ENCODE data around the gene DNMT1.
A peak's percentile ranks its signal among the peaks of the same experiment; 100 is the strongest.
"Not testable (repeated sequence)": the region's sequence is repeated elsewhere in the genome, so short reads cannot be mapped to it uniquely, and the experiment has no call there.

The DNMT1 gene

DNA sequence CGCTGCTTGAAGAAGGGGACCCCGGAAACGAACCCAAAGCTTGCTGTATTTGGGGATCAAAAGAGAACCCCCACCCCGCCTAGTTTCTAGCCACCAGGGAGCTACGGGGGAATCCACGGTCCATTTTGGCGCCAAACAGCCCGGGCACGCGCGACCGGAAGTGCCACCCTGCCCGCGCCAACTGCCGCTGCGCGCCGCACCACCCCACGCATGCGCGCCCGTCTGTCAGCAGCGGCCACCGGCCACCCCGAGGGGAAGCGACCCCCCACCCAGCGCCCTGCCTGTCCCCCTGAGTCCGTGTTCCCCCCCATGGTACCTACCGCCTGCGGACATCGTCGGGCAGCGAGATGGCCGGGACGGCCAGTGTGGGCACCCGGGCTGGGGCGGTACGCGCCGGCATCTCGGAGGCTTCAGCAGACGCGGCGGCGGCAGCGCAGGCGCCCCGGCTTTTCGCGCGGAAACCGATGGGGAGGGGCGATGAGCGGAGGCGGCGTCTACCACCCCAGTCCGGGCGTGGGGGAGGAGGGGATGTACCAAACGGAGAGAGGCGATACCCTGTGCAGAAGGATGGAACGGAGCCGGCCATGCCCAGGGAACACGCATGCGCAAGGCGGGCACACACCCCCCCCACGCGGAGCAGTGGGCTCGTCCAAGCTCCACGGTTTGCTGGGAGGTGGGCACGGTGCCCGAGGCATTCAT lies at the start of gene DNMT1:
Gene DNMT1 (minus strand): TSS at position 454 of the 699 bp plus-strand sequence. CDS start 54 bp downstream, at position 400.
- peak; percentile 91 to 96 for DNase-seq (ENCODE audit: low read depth in 2 of 2)

DNA sequence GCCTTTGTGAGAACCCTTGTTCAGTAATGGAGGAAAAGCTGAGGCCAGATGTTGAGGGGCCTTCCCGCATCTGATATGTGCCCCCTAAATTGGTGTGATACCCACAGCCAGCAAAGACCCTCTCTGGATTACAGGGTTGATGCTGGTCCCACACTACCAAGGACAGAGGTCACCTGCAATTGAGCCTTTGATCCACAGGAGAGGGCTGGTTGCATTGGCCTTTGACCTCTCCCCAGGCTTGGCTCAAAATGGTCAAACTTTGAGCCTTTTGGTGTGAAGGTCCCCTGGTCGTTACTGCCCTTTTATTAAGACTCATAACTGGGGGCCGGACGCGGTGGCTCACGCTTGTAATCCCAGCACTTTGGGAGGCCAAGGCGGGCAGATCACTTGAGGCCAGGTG lies 48.9 kb upstream of the DNMT1 start:
- no peak for DNase-seq (ENCODE audit: low read depth in 2 of 2)

DNA sequence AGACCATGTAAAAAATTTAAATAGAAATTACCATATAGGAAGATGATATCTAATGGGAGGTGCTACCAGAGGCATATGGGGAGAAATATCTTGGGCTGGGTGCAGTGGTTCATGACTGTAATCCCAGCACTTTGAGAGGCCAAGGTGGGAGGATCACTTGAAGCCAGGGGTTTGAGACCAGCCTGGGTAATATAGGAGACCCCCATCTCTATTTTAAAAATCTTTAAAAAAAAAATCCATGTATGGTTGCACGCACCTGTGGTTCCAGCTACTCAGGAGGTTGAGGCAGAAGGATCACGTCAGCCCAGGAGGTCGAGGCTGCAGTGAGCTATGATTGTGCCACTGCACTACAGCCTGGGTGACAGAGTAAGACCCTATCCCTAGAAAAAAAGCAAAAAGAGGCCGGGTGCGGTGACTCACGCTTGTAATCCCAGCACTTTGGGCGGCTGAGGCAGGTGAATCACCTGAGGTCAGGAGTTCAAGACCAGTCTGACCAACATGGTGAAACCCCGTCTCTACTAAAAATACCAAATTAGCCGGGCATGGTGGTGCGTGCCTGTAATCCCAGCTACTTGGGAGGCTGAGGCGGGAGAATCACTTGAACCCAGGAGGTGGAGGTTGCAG lies 47.2 kb upstream of the DNMT1 start:
- DNase-seq (ENCODE audit: low read depth in 2 of 2): not testable (repeated sequence)

DNA sequence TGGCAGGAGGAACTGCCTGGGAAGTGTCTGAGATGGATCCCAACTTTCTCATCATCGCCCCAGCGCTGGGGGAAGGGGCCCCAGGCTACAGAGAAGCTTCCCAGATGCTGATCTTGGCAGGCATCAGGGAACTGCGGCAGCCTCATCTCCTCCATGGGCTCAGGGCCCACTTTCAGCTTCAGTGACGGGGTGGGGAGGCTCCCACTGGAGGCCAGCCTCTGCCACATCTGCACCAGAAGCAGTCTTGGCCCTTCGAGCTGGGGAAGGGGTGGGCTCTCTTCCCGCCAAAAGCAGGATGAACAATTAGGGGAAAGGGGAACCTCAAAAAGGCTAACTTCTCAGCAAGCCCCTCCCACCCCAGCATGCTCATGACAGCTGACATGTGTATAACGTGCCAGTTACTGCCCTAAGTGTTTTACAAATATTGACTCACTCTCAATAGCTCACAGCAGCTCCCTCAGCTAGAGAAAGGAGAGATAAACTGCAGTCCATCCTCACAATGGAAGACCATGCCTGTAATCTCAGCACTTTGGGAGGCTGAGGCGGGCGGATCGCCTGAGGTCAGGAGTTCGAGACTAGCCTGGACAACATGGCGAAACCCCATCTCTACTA lies 43.5 kb upstream of the DNMT1 start:
- no peak for DNase-seq (ENCODE audit: low read depth in 2 of 2)

DNA sequence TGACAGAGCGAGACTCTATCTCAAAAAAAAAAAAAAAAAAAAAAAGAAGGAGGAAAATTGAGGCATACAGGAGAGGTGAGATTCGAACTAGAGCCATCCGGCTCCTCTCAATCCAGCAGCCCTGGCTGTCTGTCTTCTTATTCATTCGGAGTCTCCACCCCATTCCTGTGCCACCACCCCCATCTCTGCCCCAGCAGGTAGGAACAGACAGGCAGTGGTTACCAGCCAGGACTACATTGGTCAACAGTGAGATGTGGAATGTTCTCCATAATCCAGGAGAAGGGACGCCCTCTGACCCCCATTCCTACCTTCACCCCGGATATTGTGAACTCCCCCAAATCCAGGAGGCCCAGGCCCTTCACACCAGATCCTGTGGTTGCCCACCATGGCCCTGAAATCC lies 42.9 kb upstream of the DNMT1 start:
- no peak for DNase-seq (ENCODE audit: low read depth in 2 of 2)

DNA sequence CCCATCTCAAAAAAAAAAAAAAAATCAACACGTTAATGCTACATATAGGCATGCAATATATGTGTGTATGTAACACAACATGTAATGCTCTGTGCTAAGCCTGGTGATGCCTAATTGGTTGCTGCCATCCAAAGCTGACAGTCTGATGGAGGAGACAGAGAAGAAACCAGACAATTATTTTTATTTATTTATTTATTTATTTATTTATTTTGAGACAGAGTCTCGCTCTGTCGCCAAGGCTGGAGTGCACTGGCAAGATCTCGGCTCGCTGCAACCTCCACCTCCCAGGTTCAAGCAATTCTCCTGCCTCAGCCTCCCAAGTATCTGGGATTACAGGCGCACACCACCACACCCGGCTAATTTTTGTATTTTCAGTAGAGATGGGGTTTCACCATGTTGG lies 40.7 kb upstream of the DNMT1 start:
- not testable (repeated sequence) for DNase-seq (ENCODE audit: low read depth in 2 of 2)

DNA sequence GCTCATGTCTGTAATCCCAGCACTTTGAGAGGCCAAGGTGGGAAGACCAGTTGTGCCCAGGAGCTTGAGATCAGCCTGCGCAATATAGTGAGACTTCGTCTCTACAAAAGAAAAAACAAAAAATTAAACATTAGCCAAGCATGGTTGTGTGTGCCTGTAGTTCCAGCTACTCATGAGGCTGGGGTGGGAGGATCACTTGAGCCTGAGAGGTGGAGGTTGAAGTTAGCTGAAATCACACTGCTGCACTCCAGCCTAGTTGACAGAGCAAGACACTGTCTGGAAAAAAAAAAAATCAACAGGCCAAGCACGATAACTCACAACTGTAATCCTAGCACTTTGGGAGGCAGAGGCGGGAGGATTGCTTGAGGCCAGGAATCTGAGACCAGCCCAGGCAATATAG lies 40.2 kb upstream of the DNMT1 start:
- DNase-seq (ENCODE audit: low read depth in 2 of 2): no peak

DNA sequence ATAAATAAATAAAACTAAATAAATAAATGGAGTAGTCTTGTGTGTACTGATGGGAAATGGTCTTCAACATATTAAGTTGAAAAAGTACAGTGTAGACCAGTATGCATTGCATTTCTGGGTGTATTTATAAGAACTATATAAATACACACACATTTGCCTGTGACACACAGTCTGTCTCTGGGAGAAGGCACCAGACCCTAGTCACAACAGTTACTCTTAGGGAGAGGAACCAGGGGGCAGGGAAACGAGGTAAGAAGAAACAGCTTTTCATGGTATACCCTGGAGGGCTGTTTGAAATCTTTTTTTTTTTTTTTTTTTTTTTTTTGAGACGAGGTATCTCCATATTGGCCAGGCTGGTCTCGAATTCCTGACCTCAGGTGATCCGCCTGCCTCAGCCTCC lies 39.2 kb upstream of the DNMT1 start:
- no peak for DNase-seq (ENCODE audit: low read depth in 2 of 2)

DNA sequence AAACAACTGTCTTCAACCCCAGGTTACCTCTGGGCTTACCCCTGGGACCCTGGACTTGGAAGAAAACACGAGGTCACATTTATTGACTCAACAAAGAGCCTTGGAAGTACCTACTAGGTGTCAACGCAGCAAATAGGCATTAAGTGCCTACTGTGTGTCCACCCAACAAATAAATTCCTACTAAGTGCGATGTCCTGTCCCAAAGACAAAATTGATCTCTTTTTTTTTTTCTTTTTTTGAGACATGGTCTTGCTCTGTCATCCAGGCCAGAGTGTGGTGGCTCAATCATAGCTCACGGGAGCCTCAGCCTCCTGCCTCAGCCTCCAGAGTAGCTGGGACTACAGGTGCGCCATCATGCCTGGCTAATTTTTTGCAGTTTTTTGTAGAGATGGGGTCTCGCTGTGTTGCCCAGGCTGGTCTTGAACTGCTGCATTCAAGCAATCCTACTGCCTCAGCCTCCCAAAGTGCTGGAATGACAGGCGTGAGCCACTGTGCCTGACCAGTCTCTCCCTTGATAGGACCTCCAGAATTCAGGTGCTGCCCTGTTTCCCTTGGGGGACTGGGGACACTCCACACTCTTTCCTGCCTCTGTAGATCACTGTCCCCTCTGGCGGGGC lies 37.0 kb upstream of the DNMT1 start:
- no peak for DNase-seq (ENCODE audit: low read depth in 2 of 2)

DNA sequence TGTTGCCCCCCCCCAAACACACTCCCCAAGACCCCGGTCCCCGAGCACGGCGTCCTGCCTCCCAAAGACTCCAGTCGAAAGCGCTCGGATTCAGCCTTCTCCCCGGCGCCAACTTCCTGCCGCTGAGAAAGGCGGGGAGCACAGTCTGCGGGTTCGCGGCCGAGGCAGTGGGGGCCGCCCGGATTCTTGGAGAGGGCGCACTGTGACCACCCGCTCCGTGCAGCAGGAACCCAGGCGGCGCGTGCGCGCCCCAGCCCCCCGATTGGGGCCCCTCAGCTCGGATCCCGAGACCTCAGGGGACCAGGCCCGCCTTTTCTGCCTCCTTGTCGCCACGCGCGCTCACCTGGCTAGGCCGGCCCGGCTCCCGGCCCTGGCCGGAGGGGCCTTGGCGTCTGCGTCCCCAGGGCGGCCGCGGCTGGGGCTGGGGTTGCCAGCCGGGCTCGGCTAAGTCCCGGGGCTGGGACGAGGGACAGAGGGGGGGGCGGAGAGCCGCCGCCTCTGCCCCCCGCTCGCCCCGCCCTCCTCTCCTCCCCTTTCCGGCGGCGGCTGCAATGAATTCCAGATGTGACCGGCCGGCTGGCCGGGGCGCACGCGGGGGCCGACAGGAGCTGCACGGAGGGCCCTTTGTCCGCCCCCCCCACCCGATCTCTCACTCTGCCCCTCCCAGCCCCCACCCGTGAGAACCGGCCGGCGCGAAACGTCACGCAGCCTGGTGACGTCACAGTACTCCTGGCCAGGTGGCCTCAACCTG lies 36.3 kb upstream of the DNMT1 start, which contains the start of gene S1PR2:
Gene S1PR2 (minus strand): TSS at position 471 of the 751 bp plus-strand sequence. CDS start 6,426 bp downstream, outside the sequence.
- DNase-seq (ENCODE audit: low read depth in 2 of 2): peak; percentile 42 to 47

DNA sequence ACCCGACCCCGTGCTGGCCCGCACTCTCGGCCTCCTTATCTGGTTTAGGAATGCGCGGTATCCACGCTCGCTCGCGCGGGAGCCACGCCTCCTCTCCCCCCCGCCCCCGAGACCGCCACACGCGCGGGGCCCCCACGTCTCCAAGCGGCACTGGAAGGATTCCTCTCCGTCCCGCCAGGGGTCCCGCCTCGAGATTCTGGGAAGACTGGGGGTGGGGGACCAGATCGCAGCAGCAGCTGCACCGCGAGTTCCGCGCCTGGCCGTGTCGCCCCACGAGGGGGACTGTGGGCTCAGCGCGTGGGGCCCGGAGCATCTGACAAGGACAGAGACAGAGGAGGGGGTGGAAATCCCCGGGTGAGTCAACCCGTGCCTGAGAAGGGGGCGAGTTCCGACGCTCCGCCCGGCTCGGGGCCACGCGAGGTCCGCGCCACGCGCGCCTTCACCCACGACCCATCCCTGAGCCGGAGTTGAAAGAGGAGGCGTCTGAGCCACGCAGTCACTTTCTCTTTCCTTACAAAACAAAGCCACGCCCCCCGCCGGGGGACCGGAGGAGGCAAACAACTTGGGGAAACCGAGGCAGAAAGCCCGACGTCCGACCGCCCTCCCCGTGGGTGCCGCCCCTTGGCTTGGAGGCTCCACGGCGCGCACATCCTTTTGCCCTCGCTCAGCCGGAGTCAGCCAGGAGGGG lies 35.6 kb upstream of the DNMT1 start:
- peak; percentile 70 to 71 for DNase-seq (ENCODE audit: low read depth in 2 of 2)

DNA sequence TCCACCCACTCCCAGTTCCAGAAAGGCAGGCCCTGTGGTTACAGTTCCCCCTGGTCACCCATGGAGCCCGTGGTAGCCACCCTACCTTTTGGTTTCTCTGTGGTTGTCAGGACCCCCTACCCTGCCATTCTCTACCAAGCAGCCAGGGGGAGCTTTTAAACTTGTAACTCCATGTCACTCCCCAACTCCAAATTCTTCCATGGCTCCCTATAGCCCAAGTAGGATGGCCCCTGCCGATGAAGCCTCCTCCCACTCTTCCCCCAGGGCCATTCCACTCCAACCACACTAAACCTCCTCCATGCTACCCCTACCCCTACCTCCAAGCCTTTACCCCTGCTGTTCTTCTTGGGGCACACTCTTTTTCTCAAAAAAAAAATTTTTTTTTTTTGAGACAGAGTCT lies 34.2 kb upstream of the DNMT1 start:
- DNase-seq (ENCODE audit: low read depth in 2 of 2): no peak

DNA sequence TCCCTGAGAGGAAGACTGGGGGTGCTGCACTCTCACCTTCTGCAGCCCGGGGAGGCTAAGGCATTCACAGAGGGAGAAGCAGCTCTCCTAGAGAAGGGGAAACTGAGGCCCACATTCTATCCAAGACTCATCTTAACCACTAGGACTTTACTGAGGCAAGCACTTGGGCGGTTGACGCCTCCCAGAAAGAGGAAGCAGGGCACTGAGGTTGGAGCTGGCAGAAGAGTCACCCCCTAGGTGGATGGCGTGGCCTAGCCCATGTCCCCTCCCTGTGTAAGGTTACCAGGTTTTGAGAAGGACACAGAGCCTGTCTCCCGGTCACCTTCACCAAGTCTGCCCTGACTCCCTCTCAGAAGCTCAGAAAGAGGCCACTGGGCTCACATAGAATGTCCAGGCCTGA lies 33.6 kb upstream of the DNMT1 start:
- DNase-seq (ENCODE audit: low read depth in 2 of 2): no peak

DNA sequence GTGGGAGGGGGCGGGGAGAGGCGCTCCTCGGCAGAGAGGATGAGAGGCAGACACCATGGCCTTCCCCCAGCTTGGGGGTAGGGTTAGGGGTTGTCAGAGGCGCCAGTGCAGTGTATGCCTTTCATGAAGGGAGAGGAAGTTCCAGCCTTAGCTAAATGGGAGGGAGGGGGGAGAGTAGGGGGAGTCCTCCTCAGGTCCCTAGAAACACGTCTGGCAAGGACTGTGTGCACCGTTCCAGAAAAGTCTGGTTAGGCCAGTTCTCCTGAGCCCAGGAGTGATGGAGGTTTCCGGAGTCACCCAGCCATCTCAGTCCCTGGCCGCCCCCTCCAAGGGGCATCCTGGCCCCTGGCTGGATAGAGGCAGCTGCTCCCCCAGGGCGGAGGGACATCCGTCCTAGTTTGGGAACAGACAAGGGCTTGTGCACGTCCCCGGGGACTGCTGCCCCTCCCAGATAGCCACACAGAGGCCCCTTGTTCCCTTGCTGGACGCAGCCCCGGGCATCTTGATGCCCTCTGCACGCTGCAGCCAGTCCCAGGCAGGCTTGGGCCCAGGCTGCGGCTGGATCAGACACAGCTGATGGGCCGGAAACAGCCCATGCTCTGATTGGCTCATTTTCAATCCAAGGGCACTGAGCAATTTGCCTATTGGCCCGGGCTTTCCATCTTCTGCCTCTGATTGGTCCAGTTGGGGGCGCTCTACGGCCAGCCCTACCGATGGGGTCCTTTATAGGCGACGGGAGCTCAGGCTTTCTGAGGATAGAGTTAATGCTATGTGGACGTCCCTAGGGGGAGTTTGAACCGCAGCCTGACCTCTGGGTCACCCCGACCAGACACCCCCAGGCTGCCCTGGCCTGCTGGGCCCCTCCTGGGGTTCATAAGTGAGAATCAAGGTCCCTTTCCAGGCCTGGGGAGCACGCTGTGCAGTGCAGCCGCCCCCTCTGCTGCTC lies 32.5 kb upstream of the DNMT1 start:
- no peak for DNase-seq (ENCODE audit: low read depth in 2 of 2)

DNA sequence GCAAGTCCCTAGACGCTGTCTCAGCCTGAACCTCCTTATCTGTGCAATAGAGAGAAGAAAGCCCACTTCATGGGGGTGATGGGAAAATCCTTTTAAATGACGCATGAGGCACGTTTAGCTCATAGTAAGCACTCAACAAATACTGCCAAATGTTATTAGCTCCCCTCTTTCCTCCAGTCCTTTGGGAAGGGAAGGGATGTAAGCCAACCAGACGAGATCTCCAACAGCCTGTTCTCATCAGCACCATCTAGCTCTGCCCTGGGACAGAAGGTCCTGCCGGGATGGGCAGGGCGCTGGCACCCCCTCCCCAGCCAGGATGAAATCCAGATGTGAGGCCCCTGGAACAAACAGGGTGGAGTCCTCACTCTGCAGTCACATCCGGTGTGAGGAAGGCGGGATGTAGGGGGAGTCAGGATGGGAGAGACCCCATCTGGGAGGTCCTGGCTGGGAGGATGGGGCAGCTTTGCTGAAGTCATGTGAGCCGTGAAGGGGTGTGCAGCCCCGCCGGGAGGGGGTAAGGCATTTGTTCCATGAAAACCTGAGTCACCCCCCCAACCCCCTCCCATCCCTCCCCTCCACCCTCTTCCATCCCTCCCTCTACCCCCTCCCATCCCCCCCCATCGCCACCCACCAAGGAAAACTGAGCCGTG lies 31.7 kb upstream of the DNMT1 start:
- no peak for DNase-seq (ENCODE audit: low read depth in 2 of 2)

DNA sequence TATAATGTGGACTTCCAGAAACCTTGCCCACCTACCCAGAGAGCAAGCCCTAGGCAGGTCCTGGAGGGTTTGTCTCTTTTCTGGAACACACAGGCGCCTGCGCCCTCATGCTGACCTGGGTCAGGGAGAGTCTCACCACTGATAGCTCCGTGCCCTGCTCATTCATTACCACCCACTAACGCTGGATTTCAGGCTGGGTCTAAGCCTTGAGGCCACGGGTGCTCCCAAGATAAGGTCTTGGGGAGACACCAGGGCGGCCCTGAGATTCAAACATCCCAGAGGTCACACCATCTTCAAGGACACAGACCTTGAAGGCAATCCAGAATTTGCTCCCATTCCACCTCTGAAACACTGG lies 31.2 kb upstream of the DNMT1 start:
- no peak for DNase-seq (ENCODE audit: low read depth in 2 of 2)

DNA sequence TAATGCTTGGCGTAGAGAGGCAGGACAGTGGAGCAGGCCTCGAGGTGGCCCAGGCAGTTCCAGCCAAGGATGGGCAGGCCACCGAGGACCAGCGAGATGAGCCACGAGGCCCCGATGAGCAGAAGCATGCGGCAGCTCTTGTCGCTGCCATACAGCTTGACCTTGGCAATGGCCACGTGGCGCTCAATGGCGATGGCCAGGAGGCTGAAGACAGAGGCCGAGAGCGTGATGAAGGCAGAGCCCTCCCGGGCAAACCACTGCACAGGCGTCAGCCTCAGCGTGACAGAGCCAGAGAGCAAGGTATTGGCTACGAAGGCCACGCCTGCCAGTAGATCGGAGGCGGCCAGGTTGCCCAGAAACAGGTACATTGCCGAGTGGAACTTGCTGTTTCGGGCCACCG lies 29.6 kb upstream of the DNMT1 start:
- no peak for DNase-seq (ENCODE audit: low read depth in 2 of 2)

DNA sequence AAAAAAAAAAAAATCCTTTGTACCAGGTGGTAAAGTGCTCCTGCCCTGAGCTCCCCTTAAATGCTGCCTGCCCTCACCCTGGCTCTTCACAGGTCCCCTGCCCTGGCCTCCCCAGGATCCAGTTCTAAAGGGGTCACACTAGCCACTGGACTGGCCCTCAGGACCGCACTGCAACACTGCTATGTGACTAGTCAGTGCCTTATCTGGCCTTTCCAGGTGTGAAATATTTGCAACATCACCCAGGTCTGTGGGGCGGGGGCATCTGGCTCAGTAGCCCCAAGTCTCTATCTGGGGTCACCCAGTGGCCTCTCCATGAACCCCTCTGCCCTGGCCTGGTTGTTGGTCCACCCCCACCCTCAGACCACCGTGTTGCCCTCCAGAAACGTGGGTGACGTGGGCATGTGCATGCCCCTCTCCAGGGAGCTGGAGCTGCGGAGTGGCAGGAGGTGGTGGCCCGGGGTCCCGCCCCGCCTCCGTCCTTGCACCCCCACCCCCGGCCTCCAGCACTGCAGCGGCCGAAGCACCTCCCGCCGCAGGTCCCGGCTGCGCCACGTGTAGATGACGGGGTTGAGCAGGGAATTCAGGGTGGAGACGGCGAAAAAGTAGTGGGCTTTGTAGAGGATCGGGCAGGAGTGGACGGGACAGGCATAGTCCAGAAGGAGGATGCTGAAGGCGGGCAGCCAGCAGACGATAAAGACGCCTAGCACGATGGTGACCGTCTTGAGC lies 28.9 kb upstream of the DNMT1 start:
- DNase-seq (ENCODE audit: low read depth in 2 of 2): no peak

Measured in stimulated activated CD8-positive, alpha-beta memory T cell treated with anti-CD3 and anti-CD28 coated beads, Interleukin-15, amount 100 ng/mL, for 4 hours (primary cell).